ENCODE data around the gene SPANXD.

- TF ChIP-seq CTCF (IDR thresholded peaks at IDR 0.05) (no peak), POLR2A (IDR thresholded peaks at IDR 0.05) (no peak), POLR2AphosphoS5 (IDR thresholded peaks at IDR 0.05) (no peak)
These were observed 24.6 kb downstream of the SPANXD start for GRCh38 chrX:141673946-141674345.

Data from prostate gland (tissue), 2 donors.